HG03097 (cell line): Measurements from ENCODE around the gene LHX6.

Source experiments
- ATAC-seq: cut with Tn5 transposase; IDR thresholded peaks from one replicate; pipeline ENCODE4 v1.9.1; 2021; ENCODE audit not compliant: unreplicated experiment, low FRiP score

LHX6 gene

GRCh38 chr9:122192914-122193525, 35.7 kb downstream of the LHX6 start:
- ATAC-seq = no peak

- no peak for ATAC-seq
These were observed 36.4 kb downstream of the LHX6 start for GRCh38 chr9:122192261-122192875.

- ATAC-seq = no peak
These were observed 37.2 kb downstream of the LHX6 start for GRCh38 chr9:122191584-122191983.

- ATAC-seq = no peak
These were observed 38.0 kb downstream of the LHX6 start for GRCh38 chr9:122190597-122191381.

GRCh38 chr9:122188369-122188768, 40.4 kb downstream of the LHX6 start:
- ATAC-seq = no peak

- no peak for ATAC-seq
These were observed 41.8 kb downstream of the LHX6 start for GRCh38 chr9:122186777-122187470.

GRCh38 chr9:122186301-122186700, 42.5 kb downstream of the LHX6 start:
- ATAC-seq = no peak

- ATAC-seq = no peak
These were observed 44.2 kb downstream of the LHX6 start for GRCh38 chr9:122184551-122184950.

GRCh38 chr9:122183501-122183900, 45.3 kb downstream of the LHX6 start:
- no peak for ATAC-seq

- no peak for ATAC-seq
These were observed 48.1 kb downstream of the LHX6 start for GRCh38 chr9:122180633-122181032.

- no peak for ATAC-seq
These were observed 49.1 kb downstream of the LHX6 start for GRCh38 chr9:122179690-122180074.

GRCh38 chr9:122179054-122179689, 49.6 kb downstream of the LHX6 start:
- no peak for ATAC-seq

GRCh38 chr9:122176916-122177315, 51.8 kb downstream of the LHX6 start:
- ATAC-seq = no peak

- ATAC-seq = no peak
These were observed 55.1 kb downstream of the LHX6 start for GRCh38 chr9:122173670-122174069.

GRCh38 chr9:122172131-122172530, 56.6 kb downstream of the LHX6 start:
- no peak for ATAC-seq

GRCh38 chr9:122168356-122168755, 60.4 kb downstream of the LHX6 start:
- ATAC-seq = no peak

- ATAC-seq = no peak
These were observed 64.5 kb downstream of the LHX6 start for GRCh38 chr9:122164286-122164685.

GRCh38 chr9:122162415-122162814, 66.3 kb downstream of the LHX6 start:
- ATAC-seq = no peak

- ATAC-seq = no peak
These were observed 68.9 kb downstream of the LHX6 start for GRCh38 chr9:122159925-122160246.

- peak; percentile 92 for ATAC-seq
These were observed 69.5 kb downstream of the LHX6 start, which contains the start of the genes MORN5 and NDUFA8 for GRCh38 chr9:122159026-122159924. Gene MORN5 (plus strand): TSS chr9:122159908. CDS start chr9:122159973, 65 bp downstream. Gene NDUFA8 (minus strand): TSS chr9:122159779. CDS start chr9:122159677, 102 bp downstream.
